Activated CD4-positive, alpha-beta T cell treated with anti-CD3 and anti-CD28 coated beads, Interleukin-2, amount 10 ng/mL, durations not matched to agents 7 days and 5 days (primary cell): ENCODE data around the gene ANKRD28. TPM values are rescaled to one million over a fixed set of nuclear protein-coding genes. Genes with fewer than 3 reads are reported as not detected.

Experiments used
- microRNA-seq: library from miRNA; unstranded; fragments of <30 nt; microRNA quantifications from one replicate; pipeline ENCODE4 v1.2.0, GENCODE V29; 2021; ENCODE audit warnings: borderline microRNAs expressed, borderline replicate concordance
- total RNA-seq, 2 experiments: library from RNA; stranded (reverse); gene quantifications; one replicate each; pipeline ENCODE4 v1.2.3, GENCODE V29; 2021

The ANKRD28 gene
- total RNA-seq, 2 experiments from 2014 or later: 33.9 to 39.0 TPM

Small RNA genes within 50 kb of the gene (microRNA-seq; reads per million reads assigned to microRNA genes)
- not detected for gene MIR3134

Other genes with a start within 250 kb of the ANKRD28 start
- 10 to 100 TPM; 23.1 to 25.5 TPM for gene HACL1, start 196.4 kb downstream of the ANKRD28 start, total RNA-seq
- gene BTD, start 196.2 kb downstream of the ANKRD28 start, total RNA-seq: 1 to 10 TPM; 6.6 to 8.1 TPM